ENCODE measurements around the gene ERVV-1. TPM values are rescaled to one million over a fixed set of nuclear protein-coding genes. Genes with fewer than 3 reads are reported as not detected.

Gene ERVV-1
- total RNA-seq, 2 donors from 2014 or later, result 0.40 TPM; not detected in 1

DNA sequence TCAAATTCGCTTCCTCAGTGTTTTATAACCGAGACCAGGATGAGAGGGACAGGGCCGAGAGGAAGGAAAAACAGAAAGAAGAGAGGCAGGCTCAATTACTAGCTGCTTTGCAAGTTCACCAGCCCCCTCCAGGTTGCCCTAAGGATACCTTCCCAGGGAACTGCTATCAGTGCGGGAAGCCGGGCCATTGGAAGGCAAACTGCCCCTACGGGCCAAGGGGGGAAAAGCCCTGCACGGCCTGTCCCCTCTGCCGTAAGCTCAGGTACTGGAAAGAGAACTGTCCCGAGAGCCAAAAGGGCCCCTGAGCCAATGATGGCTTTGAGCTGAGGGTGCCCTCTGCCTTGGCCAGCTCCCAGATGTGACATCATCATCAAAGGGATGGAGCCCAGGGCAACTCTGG, 3.2 kb upstream of the ERVV-1 start:
- WGBS, result 57% methylated on average over 8 of the region's 9 CpGs

DNA sequence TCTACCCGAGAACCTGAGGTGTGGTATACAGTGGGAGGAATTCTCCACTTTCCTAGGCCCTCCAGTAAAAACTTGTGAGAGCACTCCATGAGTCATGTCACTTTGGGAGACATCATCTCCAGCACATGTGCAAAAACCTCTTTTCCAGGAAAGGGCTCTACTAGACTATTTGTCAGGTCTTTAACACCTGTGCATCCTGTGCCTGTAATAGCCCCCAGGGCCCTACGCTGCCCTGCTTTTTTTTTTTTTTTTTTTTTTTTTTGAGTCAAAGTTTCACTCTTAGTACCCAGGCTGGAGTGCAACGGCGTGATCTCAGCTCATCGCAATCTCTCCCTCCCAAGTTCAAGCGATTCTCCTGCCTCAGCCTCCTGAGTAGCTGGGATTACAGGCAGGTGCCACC, 1.7 kb upstream of the ERVV-1 start:
- 93% methylated on average over 6 of the region's 6 CpGs for WGBS
- TF ChIP-seq POLR2AphosphoS5 (IDR thresholded peaks at IDR 0.05) (no peak), POLR2A (IDR thresholded peaks at IDR 0.05) (no peak)
- TF ChIP-seq, protein P1, sequence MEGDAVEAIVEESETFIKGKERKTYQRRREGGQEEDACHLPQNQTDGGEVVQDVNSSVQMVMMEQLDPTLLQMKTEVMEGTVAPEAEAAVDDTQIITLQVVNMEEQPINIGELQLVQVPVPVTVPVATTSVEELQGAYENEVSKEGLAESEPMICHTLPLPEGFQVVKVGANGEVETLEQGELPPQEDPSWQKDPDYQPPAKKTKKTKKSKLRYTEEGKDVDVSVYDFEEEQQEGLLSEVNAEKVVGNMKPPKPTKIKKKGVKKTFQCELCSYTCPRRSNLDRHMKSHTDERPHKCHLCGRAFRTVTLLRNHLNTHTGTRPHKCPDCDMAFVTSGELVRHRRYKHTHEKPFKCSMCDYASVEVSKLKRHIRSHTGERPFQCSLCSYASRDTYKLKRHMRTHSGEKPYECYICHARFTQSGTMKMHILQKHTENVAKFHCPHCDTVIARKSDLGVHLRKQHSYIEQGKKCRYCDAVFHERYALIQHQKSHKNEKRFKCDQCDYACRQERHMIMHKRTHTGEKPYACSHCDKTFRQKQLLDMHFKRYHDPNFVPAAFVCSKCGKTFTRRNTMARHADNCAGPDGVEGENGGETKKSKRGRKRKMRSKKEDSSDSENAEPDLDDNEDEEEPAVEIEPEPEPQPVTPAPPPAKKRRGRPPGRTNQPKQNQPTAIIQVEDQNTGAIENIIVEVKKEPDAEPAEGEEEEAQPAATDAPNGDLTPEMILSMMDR (IDR thresholded peaks at IDR 0.05), result no peak
- intact Hi-C loops (cut with DNase I), result no loop called here
- no peaks in the 10 kb centered on the region for H3K36me3 ChIP-seq
- no peak overlapping the region for H3K4me3 ChIP-seq
- no peak overlapping the region for H3K27ac ChIP-seq
- DNase-seq (ENCODE audit: low spot score), result no peak
- no peaks in the 10 kb centered on the region for H3K27me3 ChIP-seq (replicated peaks; ENCODE audit: insufficient read depth)
- H3K4me1 ChIP-seq (replicated peaks), result no peaks in the 10 kb centered on the region
- no peaks in the 10 kb centered on the region for H3K9me3 ChIP-seq

More for the DNA sequence above, 3.2 kb upstream of the ERVV-1 start:
- no peaks in the 10 kb centered on the region for H3K27me3 ChIP-seq (replicated peaks; ENCODE audit: insufficient read depth)
- no peaks in the 10 kb centered on the region for H3K4me1 ChIP-seq (replicated peaks)
- no peak for DNase-seq (ENCODE audit: low spot score)
- H3K27ac ChIP-seq, result no peak overlapping the region
- TF ChIP-seq, protein P1 (IDR thresholded peaks at IDR 0.05), result no peak
- no peak for TF ChIP-seq POLR2A (IDR thresholded peaks at IDR 0.05)
- TF ChIP-seq POLR2AphosphoS5 (IDR thresholded peaks at IDR 0.05), result no peak
- H3K36me3 ChIP-seq, result no peaks in the 10 kb centered on the region
- H3K4me3 ChIP-seq, result no peak overlapping the region
- intact Hi-C loops (cut with DNase I), result no loop called here
- no peaks in the 10 kb centered on the region for H3K9me3 ChIP-seq

DNA sequence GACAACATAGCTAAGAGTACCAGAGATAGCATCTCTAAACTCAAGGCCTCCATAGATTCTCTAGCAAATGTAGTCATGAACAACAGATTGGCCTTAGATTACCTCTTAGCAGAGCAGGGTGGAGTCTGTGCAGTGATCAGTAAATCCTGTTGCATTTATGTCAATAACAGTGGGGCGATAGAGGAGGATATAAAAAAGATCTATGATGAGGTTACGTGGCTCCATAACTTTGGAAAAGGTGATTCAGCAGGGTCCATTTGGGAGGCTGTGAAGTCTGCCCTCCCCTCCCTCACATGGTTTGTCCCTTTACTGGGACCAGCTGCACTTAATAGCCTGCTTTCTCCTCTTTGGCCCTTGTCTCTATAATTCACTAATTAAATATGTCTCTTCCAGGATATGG, 1.4 kb downstream of the ERVV-1 start:
- H3K4me3 ChIP-seq, result no peak overlapping the region
- H3K36me3 ChIP-seq, result no peaks in the 10 kb centered on the region
- H3K27me3 ChIP-seq (replicated peaks; ENCODE audit: insufficient read depth), result no peaks in the 10 kb centered on the region
- no peak overlapping the region for H3K27ac ChIP-seq
- TF ChIP-seq POLR2AphosphoS5 (IDR thresholded peaks at IDR 0.05), result no peak
- TF ChIP-seq POLR2A (IDR thresholded peaks at IDR 0.05), result no peak
- TF ChIP-seq, protein P1 (IDR thresholded peaks at IDR 0.05), result no peak
- intact Hi-C loops (cut with DNase I), result no loop called here
- WGBS, result 91% methylated on average over 2 of the region's 2 CpGs
- DNase-seq (ENCODE audit: low spot score), result no peak
- H3K4me1 ChIP-seq (replicated peaks), result no peaks in the 10 kb centered on the region
- H3K9me3 ChIP-seq, result no peaks in the 10 kb centered on the region

DNA sequence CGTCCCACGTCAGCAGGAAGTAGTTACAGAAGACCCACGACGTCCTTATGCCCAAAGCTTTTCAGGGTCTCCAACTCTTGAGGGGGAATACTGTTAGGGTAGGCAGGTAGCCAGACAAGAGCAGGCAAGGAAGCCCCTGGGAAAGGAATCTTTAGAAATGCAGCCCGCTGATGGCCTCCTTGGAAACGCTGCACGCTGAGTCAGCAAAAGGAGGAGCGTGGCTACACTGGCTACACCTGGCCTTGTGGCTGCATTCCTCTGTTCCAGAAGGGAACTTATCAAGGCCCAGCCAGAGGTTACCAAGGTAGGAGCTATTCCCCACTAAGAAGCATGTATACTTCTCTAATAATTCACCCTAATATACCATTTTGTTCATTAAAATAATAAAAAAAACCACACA, 2.0 kb downstream of the ERVV-1 start:
- WGBS, result 89% methylated on average over 8 of the region's 8 CpGs
- DNase-seq (ENCODE audit: low spot score), result no peak

DNA sequence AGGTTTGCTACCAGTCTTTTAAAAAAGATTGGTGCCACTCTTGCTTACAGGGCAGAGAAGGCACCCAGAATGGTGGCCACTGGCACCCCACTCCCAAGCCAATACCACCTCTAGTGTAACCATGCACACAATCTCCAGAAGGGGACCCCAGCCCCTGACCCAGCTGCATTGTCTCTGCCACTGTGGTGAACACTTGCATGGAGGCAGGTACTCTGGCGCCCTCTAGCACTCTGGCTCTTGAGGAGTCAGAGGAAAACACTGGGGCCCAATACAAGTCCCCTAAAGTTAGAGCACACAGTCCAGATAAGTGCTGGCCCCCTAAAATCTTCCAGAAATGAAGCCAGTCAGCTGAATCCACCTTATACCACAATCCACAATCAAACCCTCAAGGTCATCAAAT, 6.0 kb downstream of the ERVV-1 start:
- no peaks in the 10 kb centered on the region for H3K27me3 ChIP-seq (replicated peaks; ENCODE audit: insufficient read depth)
- no peaks in the 10 kb centered on the region for H3K36me3 ChIP-seq
- no peaks in the 10 kb centered on the region for H3K9me3 ChIP-seq
- peak; percentile 15 for DNase-seq (ENCODE audit: low spot score)
- TF ChIP-seq, protein P1 (IDR thresholded peaks at IDR 0.05), result no peak
- no peak for TF ChIP-seq POLR2AphosphoS5 (IDR thresholded peaks at IDR 0.05)
- no peak for TF ChIP-seq POLR2A (IDR thresholded peaks at IDR 0.05)
- intact Hi-C loops (cut with DNase I), result no loop called here
- no peak overlapping the region for H3K27ac ChIP-seq
- no peaks in the 10 kb centered on the region for H3K4me1 ChIP-seq (replicated peaks)
- no peak overlapping the region for H3K4me3 ChIP-seq
- 24% methylated on average over 1 of the region's 1 CpG for whole genome bisulfite sequencing

More for the DNA sequence above, 2.0 kb downstream of the ERVV-1 start:
- TF ChIP-seq, protein P1 (IDR thresholded peaks at IDR 0.05), result no peak
- no peak for TF ChIP-seq POLR2AphosphoS5 (IDR thresholded peaks at IDR 0.05)
- TF ChIP-seq POLR2A (IDR thresholded peaks at IDR 0.05), result no peak
- H3K36me3 ChIP-seq, result no peaks in the 10 kb centered on the region
- no peak overlapping the region for H3K27ac ChIP-seq
- H3K27me3 ChIP-seq (replicated peaks; ENCODE audit: insufficient read depth), result no peaks in the 10 kb centered on the region
- H3K4me1 ChIP-seq (replicated peaks), result no peaks in the 10 kb centered on the region
- intact Hi-C loops (cut with DNase I), result no loop called here
- H3K4me3 ChIP-seq, result no peak overlapping the region
- H3K9me3 ChIP-seq, result no peaks in the 10 kb centered on the region
